Stomach (tissue), 4 donors: ENCODE data around the gene SCIMP.

Experiments
- CTCF ChIP-seq, 7 experiments: fragments of 450-650 bp in 4 of 7; fragments of 200-600 bp in 3 of 7; sonication (generic) in 3 of 7; IDR thresholded peaks; one replicate each; pipeline ENCODE4 v1.5.1; 2016 to 2019; ENCODE audit warnings: antibody characterized with exemption in 7 of 7, control low read depth in 2 of 7, mild to moderate bottlenecking in 1 of 7
- POLR2A ChIP-seq, 4 donors: fragments of 450-650 bp; IDR thresholded peaks; one replicate each; pipeline ENCODE4 v1.6.1; 2016; ENCODE audit warnings: antibody characterized with exemption in 4 of 4, control low read depth in 2 of 4, mild to moderate bottlenecking in 1 of 4, moderate library complexity in 1 of 4
- POLR2AphosphoS5 ChIP-seq, 3 donors: sonication (generic); formaldehyde crosslinking; IDR thresholded peaks; one replicate each; pipeline ENCODE4 v1.6.1; 2016; ENCODE audit warnings: antibody characterized with exemption in 3 of 3

DNA sequence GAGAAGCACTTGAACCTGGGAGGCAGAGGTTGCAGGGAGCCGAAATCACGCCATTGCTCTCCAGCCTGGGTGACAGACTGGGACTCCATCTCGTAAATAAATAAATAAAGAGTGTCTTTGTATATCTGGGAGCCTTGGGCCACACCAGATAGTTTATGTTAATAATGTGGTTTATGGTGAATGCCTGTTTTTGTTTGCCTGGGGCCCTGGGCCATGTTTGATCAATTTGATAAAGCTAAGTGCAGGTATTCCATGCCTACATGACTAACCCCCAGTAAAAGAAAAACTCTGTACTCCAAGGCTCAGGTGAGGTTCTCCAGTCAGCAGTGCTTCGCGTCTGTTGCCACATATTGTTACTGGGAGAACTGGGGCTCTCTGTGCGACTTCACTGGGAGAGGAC is 15.1 kb downstream of the SCIMP start:
- TF ChIP-seq CTCF (IDR thresholded peaks at IDR 0.05) (no peak), POLR2AphosphoS5 (IDR thresholded peaks at IDR 0.05) (no peak), POLR2A (IDR thresholded peaks at IDR 0.05) (no peak)
